Lower leg skin (tissue), 3 donors: ENCODE data around the gene SLC45A3.

Experiments used
- POLR2A ChIP-seq, 2 donors: fragments of 450-650 bp; IDR thresholded peaks; one replicate each; pipeline ENCODE4 v1.6.1; 2016 to 2017; ENCODE audit warnings: antibody characterized with exemption in 2 of 2, mild to moderate bottlenecking in 1 of 2, moderate library complexity in 1 of 2
- TF ChIP-seq, protein P1 (sequence below), 3 donors: fragments of 450-650 bp; IDR thresholded peaks; one replicate each; pipeline ENCODE4 v1.5.1; 2016; ENCODE audit warnings: antibody characterized with exemption in 3 of 3, mild to moderate bottlenecking in 3 of 3, moderate library complexity in 2 of 3

DNA sequence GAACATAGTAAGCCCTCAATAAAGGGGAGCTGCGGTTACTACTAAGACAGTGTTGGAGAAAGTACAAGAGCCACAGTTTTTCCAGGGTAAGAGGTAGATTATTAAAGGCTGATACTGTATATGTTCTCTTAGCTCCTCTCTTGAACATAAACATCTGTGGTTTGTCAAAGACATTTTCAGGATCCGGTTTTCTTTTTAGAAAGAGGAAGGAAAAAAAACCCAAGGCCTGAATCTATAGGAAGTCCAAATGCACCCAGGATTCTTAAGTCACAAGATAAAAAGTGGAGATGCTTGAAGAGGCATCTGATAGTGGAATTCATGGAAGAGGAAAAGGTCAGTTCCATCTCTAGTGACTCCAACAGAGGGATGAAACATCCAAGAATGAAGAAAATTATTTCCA is 24.6 kb upstream of the SLC45A3 start:
- TF ChIP-seq, protein P1, sequence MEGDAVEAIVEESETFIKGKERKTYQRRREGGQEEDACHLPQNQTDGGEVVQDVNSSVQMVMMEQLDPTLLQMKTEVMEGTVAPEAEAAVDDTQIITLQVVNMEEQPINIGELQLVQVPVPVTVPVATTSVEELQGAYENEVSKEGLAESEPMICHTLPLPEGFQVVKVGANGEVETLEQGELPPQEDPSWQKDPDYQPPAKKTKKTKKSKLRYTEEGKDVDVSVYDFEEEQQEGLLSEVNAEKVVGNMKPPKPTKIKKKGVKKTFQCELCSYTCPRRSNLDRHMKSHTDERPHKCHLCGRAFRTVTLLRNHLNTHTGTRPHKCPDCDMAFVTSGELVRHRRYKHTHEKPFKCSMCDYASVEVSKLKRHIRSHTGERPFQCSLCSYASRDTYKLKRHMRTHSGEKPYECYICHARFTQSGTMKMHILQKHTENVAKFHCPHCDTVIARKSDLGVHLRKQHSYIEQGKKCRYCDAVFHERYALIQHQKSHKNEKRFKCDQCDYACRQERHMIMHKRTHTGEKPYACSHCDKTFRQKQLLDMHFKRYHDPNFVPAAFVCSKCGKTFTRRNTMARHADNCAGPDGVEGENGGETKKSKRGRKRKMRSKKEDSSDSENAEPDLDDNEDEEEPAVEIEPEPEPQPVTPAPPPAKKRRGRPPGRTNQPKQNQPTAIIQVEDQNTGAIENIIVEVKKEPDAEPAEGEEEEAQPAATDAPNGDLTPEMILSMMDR (IDR thresholded peaks at IDR 0.05) = no peak
- TF ChIP-seq POLR2A (IDR thresholded peaks at IDR 0.05) = no peak
